Left cardiac atrium (tissue), 4 donors: ENCODE data around the gene SUCLA2. TPM values are rescaled to one million over a fixed set of nuclear protein-coding genes. Genes with fewer than 3 reads are reported as not detected.
"Not testable (repeated sequence)": the region's sequence is repeated elsewhere in the genome, so short reads cannot be mapped to it uniquely, and the experiment has no call there.

Source experiments
- ATAC-seq, 2 donors: fragments of 200-7000 bp; cut with Tn5 transposase; one replicate each; pipeline ENCODE4 v1.9.1; 2020; ENCODE audit warnings: mild to moderate bottlenecking in 2 of 2, moderate library complexity in 2 of 2
- DNase-seq: peaks from one replicate; pipeline ENCODE4 v3.0.0-alpha.2; 2020
- intact Hi-C, 2 donors: fragments of 100-400 bp; cut with DNase I; formaldehyde crosslinking; loops; one replicate each; pipeline versions ENCODE4 v1.14.1 to v1.15.1; 2022 to 2023
- total RNA-seq, 2 donors: library from RNA; stranded (reverse); fragmentation: NEBNext Ultra II Directional; extraction: Animal tissue kit (Norgen Biotek cat#: 25700); gene quantifications; one replicate each; pipeline ENCODE4 v1.2.1, GENCODE V29; 2021
- donor health status: DM: no; HTN: yes; CAD: no.
- donor health status: DM: no; HTN: yes; CAD: no; lungs with severe emphysema.
- donor health status: DM: yes; HTN: yes; CAD: no.
- donor health status: Dilated cardiomyopathy.

Gene SUCLA2
- total RNA-seq, 2 donors from 2014 or later, result 86.1 to 100 TPM

- DNase-seq (no peak), ATAC-seq (peak; percentile 56)
- intact Hi-C loops, result no loop called here
Measured at GRCh38 chr13:48000559-48001113, 437 bp downstream of the SUCLA2 start.

- intact Hi-C loops, result no loop called here
- no peak for ATAC-seq
Measured at GRCh38 chr13:47999973-48000372, 1.1 kb downstream of the SUCLA2 start.

GRCh38 chr13:47997384-47997783 is 3.7 kb downstream of the SUCLA2 start:
- DNase-seq, result no peak
- intact Hi-C loops, result no loop called here
- ATAC-seq, result peak in 1 of 2 donors; percentile 29

More at GRCh38 chr13:47999973-48000372, 1.1 kb downstream of the SUCLA2 start:
- no peak for DNase-seq

DNA sequence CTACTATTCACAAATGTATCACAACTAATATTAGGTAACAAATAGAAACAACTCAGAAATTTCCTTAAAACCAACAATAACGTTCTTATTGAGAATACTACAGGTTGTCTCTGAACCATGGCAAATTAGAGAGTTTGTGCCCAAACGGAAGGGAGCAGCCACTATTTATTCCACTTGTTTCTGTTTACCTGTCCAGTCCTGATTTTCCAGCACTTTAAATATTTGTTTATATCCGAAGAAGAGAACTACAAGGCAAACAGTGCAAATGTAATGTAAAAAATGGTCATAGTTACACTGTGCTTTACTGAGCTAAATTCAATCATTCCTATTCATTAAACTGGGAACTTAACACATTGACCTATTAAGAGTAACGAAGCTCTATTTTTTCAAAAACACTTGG is 9.2 kb downstream of the SUCLA2 start:
- intact Hi-C loops, result no loop called here

DNA sequence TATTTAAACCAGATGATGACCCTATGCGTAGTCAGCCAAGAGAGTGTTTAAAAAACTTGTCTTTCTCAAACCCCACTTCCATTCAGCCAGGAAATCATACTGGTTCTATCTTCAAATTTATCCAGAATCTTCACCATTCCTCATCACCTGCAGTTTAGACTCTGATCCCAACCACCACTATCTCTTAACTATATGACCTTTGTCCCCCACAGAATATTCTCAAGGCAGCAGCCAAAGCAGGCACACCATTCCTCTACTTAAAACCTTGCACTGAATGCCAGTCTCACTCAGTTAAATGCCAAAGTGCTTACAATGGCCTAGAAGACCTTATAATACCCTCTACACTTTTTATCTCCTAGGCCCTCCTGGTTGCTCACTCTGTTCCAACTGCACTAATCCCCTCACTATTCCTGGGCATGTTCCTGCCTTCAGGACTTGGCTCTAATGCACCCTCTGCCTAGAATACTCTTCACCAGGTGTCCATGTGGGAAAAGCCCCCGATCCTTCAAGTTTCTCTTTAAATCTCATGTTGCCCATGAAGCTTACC is 10.1 kb downstream of the SUCLA2 start:
- DNase-seq, result no peak
- ATAC-seq, result peak in 1 of 2 donors; percentile 87
- intact Hi-C loops, result no loop called here

More for the DNA sequence above, 9.2 kb downstream of the SUCLA2 start:
- ATAC-seq (no peak), DNase-seq (no peak)

- ATAC-seq (no peak), DNase-seq (no peak)
- intact Hi-C loops, result no loop called here
Measured at GRCh38 chr13:47990427-47990826, 10.6 kb downstream of the SUCLA2 start.

DNA sequence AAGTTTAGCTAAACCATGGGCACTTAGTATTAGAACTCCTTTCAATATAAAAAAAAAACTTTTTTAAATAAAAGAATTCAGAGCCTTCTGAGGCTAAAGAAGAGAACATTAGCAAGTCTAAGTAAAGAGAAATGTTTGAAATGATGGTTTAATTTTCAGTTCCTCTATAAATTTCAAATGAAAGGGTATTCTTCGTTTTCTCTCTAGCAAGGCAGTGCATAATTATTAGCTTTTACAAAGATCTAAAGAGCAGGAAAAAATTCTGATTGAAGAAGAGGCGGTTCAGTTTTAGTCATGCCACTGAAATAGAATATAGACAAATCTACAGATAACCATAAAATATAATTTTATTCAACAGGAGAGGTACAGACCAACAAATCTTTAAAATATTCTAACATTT is 18.0 kb downstream of the SUCLA2 start:
- intact Hi-C loops, result no loop called here
- ATAC-seq, result no peak
- DNase-seq, result no peak

- no peak for ATAC-seq
- intact Hi-C loops, result no loop called here
- no peak for DNase-seq
Measured at GRCh38 chr13:47976325-47976724, 24.7 kb downstream of the SUCLA2 start.

DNA sequence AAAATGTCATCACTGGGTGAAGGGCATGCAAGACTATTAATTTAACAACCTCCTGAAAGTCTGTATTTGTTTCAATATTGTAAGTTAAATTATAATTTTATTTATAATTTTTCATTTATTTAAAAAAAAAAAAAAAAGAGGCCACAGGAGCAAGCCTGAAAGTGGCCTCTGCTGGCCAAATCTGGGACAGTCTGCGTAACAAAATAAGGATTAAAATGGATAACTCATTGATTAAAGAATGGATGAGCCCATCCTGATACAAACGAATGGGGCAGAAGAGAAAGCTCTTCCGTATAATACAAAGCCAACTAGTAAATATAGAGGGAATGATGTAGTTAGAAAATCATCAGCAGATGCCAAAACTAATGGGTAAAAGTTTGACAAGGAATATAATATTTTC is 36.2 kb downstream of the SUCLA2 start:
- intact Hi-C loops, result no loop called here
- ATAC-seq, result no peak
- DNase-seq, result no peak

DNA sequence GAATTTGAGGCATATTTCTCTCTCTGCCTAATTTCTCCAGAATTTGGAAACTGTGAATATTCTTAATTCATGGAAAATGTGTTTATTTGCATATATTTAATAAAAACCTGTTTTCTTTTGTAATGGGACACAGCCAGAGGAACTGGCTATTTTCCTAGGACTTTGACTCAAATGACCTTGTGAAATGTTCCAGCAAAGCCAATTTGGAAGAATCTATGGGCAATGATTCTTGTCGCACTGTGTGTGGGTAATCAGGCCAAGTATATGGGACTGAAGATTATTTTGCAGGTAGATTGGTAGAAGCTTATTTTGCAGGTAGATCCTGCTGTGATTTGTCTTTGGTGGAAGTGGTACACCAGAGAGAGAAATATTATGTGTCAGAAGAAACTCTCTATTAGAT is 38.8 kb downstream of the SUCLA2 start:
- intact Hi-C loops, result no loop called here
- no peak for ATAC-seq
- DNase-seq, result no peak

DNA sequence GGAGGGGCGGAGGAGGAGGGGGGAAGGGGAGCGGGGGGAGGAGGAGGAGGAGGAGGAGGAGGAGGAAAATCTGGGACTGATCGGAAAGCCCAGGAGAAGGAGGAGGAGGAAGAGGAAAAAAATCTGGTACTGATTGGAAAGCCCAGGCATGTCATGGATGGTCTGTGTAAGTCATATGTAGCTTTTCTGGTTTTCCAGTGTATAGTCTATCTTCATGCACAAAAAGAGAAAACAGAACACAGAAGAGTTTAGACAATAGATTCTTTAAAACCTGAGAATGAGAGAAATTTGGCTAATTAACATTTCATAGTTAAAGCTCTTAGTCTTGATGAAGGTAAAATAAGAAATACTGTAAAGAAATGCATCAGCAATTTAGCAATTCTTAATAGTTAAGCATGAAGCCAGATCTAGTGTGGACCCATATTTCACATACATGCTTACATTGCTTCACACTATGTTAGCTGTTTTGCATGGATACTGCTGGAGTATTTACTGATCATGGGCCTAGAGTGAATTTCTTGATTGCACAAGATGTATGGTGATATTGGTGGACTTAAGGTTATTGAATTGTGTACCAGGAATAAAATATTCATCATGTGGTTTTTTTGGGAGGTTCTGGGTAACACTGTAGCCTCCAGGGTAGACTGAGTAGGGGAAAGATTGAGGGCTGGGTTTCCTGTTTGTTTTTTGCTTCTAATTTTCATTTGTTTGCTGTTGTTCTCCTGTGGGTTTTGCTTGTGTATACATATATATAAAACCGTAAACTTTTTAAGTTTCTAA is 41.4 kb downstream of the SUCLA2 start:
- intact Hi-C loops, result no loop called here
- no peak for DNase-seq
- ATAC-seq, result no peak

DNA sequence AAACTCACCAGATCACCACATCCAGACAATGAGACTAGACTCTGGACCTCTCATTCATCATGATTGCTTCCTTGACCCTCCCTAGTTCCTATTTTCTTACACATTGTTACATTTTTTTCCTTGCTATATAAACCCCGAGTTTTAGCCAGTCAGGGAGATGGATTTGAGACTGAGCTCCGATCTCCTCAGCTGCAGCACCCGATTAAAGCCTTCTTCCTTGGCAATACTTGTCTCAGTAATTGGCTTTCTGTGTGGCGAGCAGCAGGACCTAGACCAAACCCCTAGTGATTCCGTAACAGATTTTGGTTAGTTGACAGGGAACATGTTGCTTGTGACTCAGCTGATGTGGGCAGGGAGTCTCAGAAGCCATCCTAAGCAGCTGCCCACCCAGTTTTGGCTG is 44.0 kb downstream of the SUCLA2 start:
- DNase-seq, result no peak
- intact Hi-C loops, result no loop called here
- ATAC-seq, result no peak

- ATAC-seq, result no peak
- DNase-seq, result no peak
- intact Hi-C loops, result no loop called here
Measured at GRCh38 chr13:47955836-47956235, 45.2 kb downstream of the SUCLA2 start.

GRCh38 chr13:47949799-47950198 is 51.3 kb downstream of the SUCLA2 start:
- DNase-seq, result no peak
- intact Hi-C loops, result no loop called here
- ATAC-seq, result no peak

- intact Hi-C loops, result no loop called here
- ATAC-seq (peak; percentile 27 to 93), DNase-seq (no peak)
Measured at GRCh38 chr13:47945738-47946137, 55.3 kb downstream of the SUCLA2 start.

DNA sequence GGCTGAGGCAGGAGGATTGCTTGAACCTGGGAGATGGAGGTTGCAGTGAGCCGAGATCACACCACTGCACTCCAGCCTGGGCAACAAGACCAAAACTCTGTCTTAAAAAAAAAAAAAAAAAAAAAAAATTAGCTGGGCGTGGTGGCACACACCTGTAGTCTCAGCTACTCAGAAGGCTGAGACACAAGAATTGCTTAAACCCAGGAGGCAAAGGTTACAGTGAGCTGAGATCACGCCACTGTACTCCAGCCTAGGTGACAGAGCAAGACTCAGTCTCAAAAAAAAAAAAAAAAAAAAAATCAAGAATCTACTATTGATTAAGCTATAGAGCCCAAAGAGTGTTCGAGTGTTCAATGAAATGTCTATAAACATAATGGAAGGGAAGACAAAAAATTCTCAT is 55.9 kb downstream of the SUCLA2 start:
- intact Hi-C loops, ATAC-seq, DNase-seq: not testable (repeated sequence)

DNA sequence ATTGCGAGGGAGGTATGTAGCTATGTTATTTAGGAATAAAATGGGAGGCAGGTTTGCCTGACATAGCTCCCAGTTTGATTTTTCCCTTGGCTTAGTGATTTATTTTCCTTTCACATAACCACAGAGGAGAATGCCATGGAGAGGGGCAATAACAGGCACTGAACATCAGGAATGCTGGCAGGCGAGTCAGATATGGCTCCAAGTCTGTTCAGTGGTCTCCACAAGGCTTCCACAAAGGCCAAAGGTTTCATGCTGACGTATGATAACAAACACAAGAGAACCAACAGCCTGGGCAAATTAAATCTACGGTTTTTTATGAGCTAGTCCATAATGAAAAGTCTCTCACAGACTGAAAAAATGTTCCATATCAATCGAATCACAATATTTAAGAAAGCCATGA is 66.7 kb downstream of the SUCLA2 start:
- intact Hi-C loops, result no loop called here
- ATAC-seq (no peak), DNase-seq (no peak)

- DNase-seq (no peak), ATAC-seq (no peak)
- intact Hi-C loops, result no loop called here
Measured at GRCh38 chr13:47932950-47933923, 67.8 kb downstream of the SUCLA2 start.

GRCh38 chr13:47930649-47931165 is 70.4 kb downstream of the SUCLA2 start:
- no peak for DNase-seq
- ATAC-seq, result no peak
- intact Hi-C loops, result no loop called here
